Head of caudate nucleus (tissue), 42 donors: ENCODE data around the gene PIGS.

Experiments used
- DNase-seq, 42 donors: peaks; one replicate each; pipeline versions ENCODE4 v3.0.0 to v3.0.0-alpha.2; 2020 to 2021; ENCODE audit warnings: mixed read lengths in 7 of 42
- intact Hi-C: fragments of 100-400 bp; cut with DNase I; formaldehyde crosslinking; loops from one replicate; pipeline ENCODE4 v1.15.0; 2022

PIGS gene

GRCh38 chr17:28554565-28554964 is 16.8 kb downstream of the PIGS start:
- DNase-seq = no peak
- intact Hi-C loops = loop anchor here (2.0 kb wide), 1 partner anchor 30 kb away; no protein-coding TSS in a partner anchor

GRCh38 chr17:28553000-28553505 is 18.3 kb downstream of the PIGS start:
- intact Hi-C loops = no loop called here
- no peak for DNase-seq

GRCh38 chr17:28552176-28552999 is 18.9 kb downstream of the PIGS start, which contains the start of gene UNC119:
TSS of gene UNC119 (minus strand) at chr17:28552624. CDS start at chr17:28552557, 67 bp downstream.
- DNase-seq = peak in 41 of 42 donors; percentile 41 to 90 (median 79)
- intact Hi-C loops = no loop called here

- intact Hi-C loops = no loop called here
- peak in 10 of 42 donors; percentile 20 to 51 (median 32) for DNase-seq
These were observed 19.7 kb downstream of the PIGS start for GRCh38 chr17:28551421-28552175.

GRCh38 chr17:28550858-28551257 is 20.5 kb downstream of the PIGS start:
- DNase-seq = no peak
- intact Hi-C loops = no loop called here

- no peak for DNase-seq
- intact Hi-C loops = no loop called here
These were observed 21.8 kb downstream of the PIGS start for GRCh38 chr17:28549236-28550132.

- intact Hi-C loops = no loop called here
- no peak for DNase-seq
These were observed 22.8 kb downstream of the PIGS start for GRCh38 chr17:28548417-28549130.

GRCh38 chr17:28547623-28548416 is 23.5 kb downstream of the PIGS start:
- DNase-seq = peak in 41 of 42 donors; percentile 43 to 87 (median 72)
- intact Hi-C loops = no loop called here

- intact Hi-C loops = no loop called here
- DNase-seq = no peak
These were observed 24.2 kb downstream of the PIGS start for GRCh38 chr17:28547096-28547622.

GRCh38 chr17:28545787-28546415 is 25.4 kb downstream of the PIGS start:
- no peak for DNase-seq
- intact Hi-C loops = no loop called here

GRCh38 chr17:28545141-28545503 is 26.2 kb downstream of the PIGS start:
- no peak for DNase-seq
- intact Hi-C loops = no loop called here

- no peak for DNase-seq
- intact Hi-C loops = no loop called here
These were observed 26.8 kb downstream of the PIGS start for GRCh38 chr17:28544402-28545140.

- intact Hi-C loops = no loop called here
- no peak for DNase-seq
These were observed 29.9 kb downstream of the PIGS start for GRCh38 chr17:28541439-28541838.

GRCh38 chr17:28540231-28540630 is 31.1 kb downstream of the PIGS start:
- intact Hi-C loops = no loop called here
- DNase-seq = no peak

- no peak for DNase-seq
- intact Hi-C loops = loop anchor here (5.0 kb wide), 1 partner anchor 41 kb away; no protein-coding TSS in a partner anchor
These were observed 32.9 kb downstream of the PIGS start for GRCh38 chr17:28538296-28538895.

- DNase-seq = no peak
- intact Hi-C loops = loop anchor here (5.0 kb wide), 1 partner anchor 40 kb away; no protein-coding TSS in a partner anchor
These were observed 34.1 kb downstream of the PIGS start for GRCh38 chr17:28537219-28537610.
